Suprapubic skin (tissue), 4 donors: ENCODE measurements around the gene LRRC10B. TPM values are rescaled to one million over a fixed set of nuclear protein-coding genes. Genes with fewer than 3 reads are reported as not detected.
"Not testable (repeated sequence)": the region's sequence is repeated elsewhere in the genome, so short reads cannot be mapped to it uniquely, and the experiment has no call there.

Source experiments
- DNase-seq, 2 donors: peaks; one replicate each; pipeline ENCODE4 v3.0.0-alpha.2; 2019; ENCODE audit warnings: low spot score in 2 of 2
- H3K27ac ChIP-seq: fragments of 200-600 bp; sonication (generic); one replicate; pipeline ENCODE4 v1.5.1; 2019
- H3K27me3 ChIP-seq: fragments of 200-600 bp; sonication (generic); one replicate; pipeline ENCODE4 v1.5.1; 2019
- H3K36me3 ChIP-seq: fragments of 200-600 bp; sonication (generic); one replicate; pipeline ENCODE4 v1.5.1; 2019
- H3K4me1 ChIP-seq: fragments of 200-600 bp; sonication (generic); one replicate; pipeline ENCODE4 v1.5.1; 2019
- H3K4me3 ChIP-seq: fragments of 200-600 bp; sonication (generic); one replicate; pipeline ENCODE4 v1.5.1; 2019; ENCODE audit warnings: mild to moderate bottlenecking
- H3K9me3 ChIP-seq: fragments of 200-600 bp; sonication (generic); one replicate; pipeline ENCODE4 v1.5.1; 2019
- CTCF ChIP-seq, 2 donors: fragments of 200-600 bp in 1 of 2; fragments of 450-650 bp in 1 of 2; sonication (generic) in 1 of 2; IDR thresholded peaks; one replicate each; pipeline ENCODE4 v1.5.1; 2016 to 2019; ENCODE audit warnings: antibody characterized with exemption in 2 of 2, mild to moderate bottlenecking in 1 of 2, moderate library complexity in 1 of 2
- EP300 ChIP-seq: sonication (generic); formaldehyde crosslinking; IDR thresholded peaks from one replicate; pipeline ENCODE4 v1.6.1; 2017; ENCODE audit warnings: antibody characterized with exemption
- POLR2A ChIP-seq, 2 donors: fragments of 450-650 bp; IDR thresholded peaks; one replicate each; pipeline ENCODE4 v1.6.1; 2017; ENCODE audit warnings: antibody characterized with exemption in 2 of 2, mild to moderate bottlenecking in 2 of 2, moderate library complexity in 2 of 2
- POLR2AphosphoS5 ChIP-seq, 3 donors: sonication (generic); formaldehyde crosslinking; IDR thresholded peaks; one replicate each; pipeline ENCODE4 v1.6.1; 2017; ENCODE audit warnings: antibody characterized with exemption in 3 of 3
- WGBS: methylation state at CpG from one replicate; pipeline ENCODE4 v1.1.5; 2018; 5-methylcytosine and 5-hydroxymethylcytosine counted together
- total RNA-seq, 4 donors: library from RNA; depleted of rRNA; stranded (reverse); fragments of >200 nt; gene quantifications; one replicate each; pipeline ENCODE4 v1.1.0, GENCODE V29; 2016

Gene LRRC10B
- total RNA-seq, 4 donors from 2014 or later, result 1.1 to 2.1 (median 1.2) TPM; not detected in 1

- H3K36me3 ChIP-seq, result no peaks in the 10 kb centered on the region
- H3K27me3 ChIP-seq, result no peaks in the 10 kb centered on the region
- peaks cover 32% of the 10 kb centered on the region for H3K4me1 ChIP-seq
- TF ChIP-seq POLR2A (IDR thresholded peaks at IDR 0.05), result no peak
- no peak for TF ChIP-seq EP300
- TF ChIP-seq POLR2AphosphoS5 (IDR thresholded peaks at IDR 0.05), result no peak
- TF ChIP-seq CTCF (IDR thresholded peaks at IDR 0.05), result no peak
- WGBS, result 80% methylated on average over 2 of the region's 3 CpGs
- no peak for DNase-seq
- no peaks in the 10 kb centered on the region for H3K9me3 ChIP-seq
- H3K4me3 ChIP-seq, result no peak overlapping the region
- H3K27ac ChIP-seq, result no peak overlapping the region
Measured at GRCh38 chr11:61476371-61476770, 32.2 kb upstream of the LRRC10B start.

GRCh38 chr11:61477126-61477525, 31.4 kb upstream of the LRRC10B start:
- TF ChIP-seq POLR2A (IDR thresholded peaks at IDR 0.05) (no peak), CTCF (IDR thresholded peaks at IDR 0.05) (no peak), EP300 (no peak), POLR2AphosphoS5 (IDR thresholded peaks at IDR 0.05) (no peak)
- Histone ChIP-seq H3K4me1 (peaks cover 27% of the 10 kb centered on the region), H3K27me3 (no peaks in the 10 kb centered on the region), H3K27ac (no peak overlapping the region), H3K9me3 (no peaks in the 10 kb centered on the region), H3K36me3 (no peaks in the 10 kb centered on the region), H3K4me3 (no peak overlapping the region)
- WGBS, result 13% methylated on average over 8 of the region's 8 CpGs
- no peak for DNase-seq

- no peak for DNase-seq
Measured at GRCh38 chr11:61477727-61478148, 30.8 kb upstream of the LRRC10B start.

GRCh38 chr11:61479360-61480058, 29.0 kb upstream of the LRRC10B start:
- H3K4me3 ChIP-seq, DNase-seq, H3K9me3 ChIP-seq, H3K27ac ChIP-seq, H3K27me3 ChIP-seq, H3K36me3 ChIP-seq: not testable (repeated sequence)
- WGBS, result 91% methylated on average over 11 of the region's 11 CpGs
- peaks cover 13% of the 10 kb centered on the region for H3K4me1 ChIP-seq

More at GRCh38 chr11:61477727-61478148, 30.8 kb upstream of the LRRC10B start:
- TF ChIP-seq EP300 (no peak), POLR2A (IDR thresholded peaks at IDR 0.05) (no peak), POLR2AphosphoS5 (IDR thresholded peaks at IDR 0.05) (no peak), CTCF (IDR thresholded peaks at IDR 0.05) (peak; percentile 79 to 90)
- no peaks in the 10 kb centered on the region for H3K9me3 ChIP-seq
- H3K27ac ChIP-seq, result no peak overlapping the region
- no peak overlapping the region for H3K4me3 ChIP-seq
- no peaks in the 10 kb centered on the region for H3K36me3 ChIP-seq
- 9% methylated on average over 3 of the region's 18 CpGs for WGBS
- H3K4me1 ChIP-seq, result peaks cover 23% of the 10 kb centered on the region
- H3K27me3 ChIP-seq, result no peaks in the 10 kb centered on the region

- H3K27ac ChIP-seq, result no peak overlapping the region
- TF ChIP-seq EP300, result no peak
- TF ChIP-seq POLR2A (IDR thresholded peaks at IDR 0.05), result no peak
- no peak for TF ChIP-seq CTCF (IDR thresholded peaks at IDR 0.05)
- no peak for TF ChIP-seq POLR2AphosphoS5 (IDR thresholded peaks at IDR 0.05)
- no peaks in the 10 kb centered on the region for H3K36me3 ChIP-seq
- H3K9me3 ChIP-seq, result no peaks in the 10 kb centered on the region
- no peak for DNase-seq
- no peaks in the 10 kb centered on the region for H3K27me3 ChIP-seq
- 93% methylated on average over 15 of the region's 15 CpGs for WGBS
- H3K4me1 ChIP-seq, result peaks cover 12% of the 10 kb centered on the region
- no peak overlapping the region for H3K4me3 ChIP-seq
Measured at GRCh38 chr11:61480261-61480993, 28.1 kb upstream of the LRRC10B start.
